Mammary epithelial cell (primary cell): Measurements from ENCODE around the gene PICALM.

ENCODE experiments used
- CTCF ChIP-seq, 2 donors: IDR thresholded peaks in 1 of 2; conservative IDR thresholded peaks in 1 of 2; 2 replicates each; pipeline ENCODE4 v1.5.1; 2011 to 2012; ENCODE audit warnings: inconsistent platforms in 2 of 2, low read length in 2 of 2, mild to moderate bottlenecking in 2 of 2, control low read depth in 1 of 2, low read depth in 1 of 2; ENCODE audit not compliant: insufficient read depth in 1 of 2; ENCODE audit errors: extremely low read depth in 1 of 2
- EZH2 ChIP-seq: IDR thresholded peaks from 2 replicates; pipeline ENCODE4 v1.6.1; 2012; ENCODE audit warnings: low read length, inconsistent platforms, borderline replicate concordance

DNA sequence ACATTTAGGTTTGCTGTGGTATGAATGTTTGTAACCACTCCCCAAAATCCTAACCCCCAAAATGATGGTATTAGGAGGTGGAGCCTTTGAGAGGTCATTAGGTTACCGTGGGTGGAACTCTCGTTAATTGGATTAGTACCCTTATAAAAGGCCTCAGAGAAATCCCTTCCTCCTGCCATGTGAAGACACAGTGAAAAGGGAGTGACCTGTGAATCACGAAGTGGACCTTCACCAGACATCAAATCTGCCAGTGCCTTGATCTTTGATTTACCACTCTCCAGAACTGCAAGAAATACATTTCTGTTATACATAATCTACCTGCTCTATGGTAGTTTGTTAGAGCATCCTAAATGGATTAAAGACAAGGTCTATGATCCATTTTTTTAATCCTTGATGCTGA, 12.6 kb upstream of the PICALM start:
- TF ChIP-seq CTCF (conservative IDR thresholded peaks at IDR 0.05 in 1 of 2, IDR thresholded peaks at IDR 0.05 in 1 of 2; ENCODE audit: extremely low read depth in 1 of 2, insufficient read depth in 1 of 2, low read depth in 1 of 2, low read length in 2 of 2) (no peak), EZH2 (no peak)
